ENCODE results near the gene ARHGAP24. TPM values are rescaled to one million over a fixed set of nuclear protein-coding genes. Genes with fewer than 3 reads are reported as not detected.

ARHGAP24 gene
- total RNA-seq, 1 donor from 2014 or later = 17.8 TPM

GRCh38 chr4:85696661-85697060, 221.7 kb downstream of the ARHGAP24 start:
- H3K36me3 Mint-ChIP-seq (ENCODE audit: insufficient read depth) = no peaks in the 10 kb centered on the region

GRCh38 chr4:85697854-85698253, 222.9 kb downstream of the ARHGAP24 start:
- no peaks in the 10 kb centered on the region for H3K4me1 Mint-ChIP-seq (ENCODE audit: low read depth)
- no peak for DNase-seq (ENCODE audit: low spot score, unreplicated experiment)
- no peak for TF ChIP-seq CTCF (IDR thresholded peaks at IDR 0.05; ENCODE audit: unreplicated experiment)
- H3K9me3 Mint-ChIP-seq (ENCODE audit: low read depth) = no peaks in the 10 kb centered on the region
- no peak overlapping the region for H3K27ac Mint-ChIP-seq
- no peaks in the 10 kb centered on the region for H3K27me3 Mint-ChIP-seq
- no peak overlapping the region for H3K4me3 Mint-ChIP-seq (ENCODE audit: low read depth)
- H3K36me3 Mint-ChIP-seq (ENCODE audit: insufficient read depth) = no peaks in the 10 kb centered on the region

More at GRCh38 chr4:85696661-85697060, 221.7 kb downstream of the ARHGAP24 start:
- no peak for TF ChIP-seq CTCF (IDR thresholded peaks at IDR 0.05; ENCODE audit: unreplicated experiment)
- Mint-ChIP-seq H3K4me1 (ENCODE audit: low read depth) (no peaks in the 10 kb centered on the region), H3K27me3 (no peaks in the 10 kb centered on the region), H3K4me3 (ENCODE audit: low read depth) (no peak overlapping the region), H3K9me3 (ENCODE audit: low read depth) (no peaks in the 10 kb centered on the region), H3K27ac (no peak overlapping the region)
- no peak for DNase-seq (ENCODE audit: low spot score, unreplicated experiment)

- DNase-seq (ENCODE audit: low spot score, unreplicated experiment) = no peak
- Mint-ChIP-seq H3K4me1 (ENCODE audit: low read depth) (no peaks in the 10 kb centered on the region), H3K9me3 (ENCODE audit: low read depth) (no peaks in the 10 kb centered on the region), H3K27me3 (no peaks in the 10 kb centered on the region), H3K27ac (no peak overlapping the region), H3K4me3 (ENCODE audit: low read depth) (no peak overlapping the region), H3K36me3 (ENCODE audit: insufficient read depth) (no peaks in the 10 kb centered on the region)
- TF ChIP-seq CTCF (IDR thresholded peaks at IDR 0.05; ENCODE audit: unreplicated experiment) = no peak
These were observed 225.4 kb downstream of the ARHGAP24 start for GRCh38 chr4:85700362-85700761.

GRCh38 chr4:85701861-85702321, 226.9 kb downstream of the ARHGAP24 start:
- H3K4me3 Mint-ChIP-seq (ENCODE audit: low read depth) = no peak overlapping the region
- H3K9me3 Mint-ChIP-seq (ENCODE audit: low read depth) = no peaks in the 10 kb centered on the region
- no peak for TF ChIP-seq CTCF (IDR thresholded peaks at IDR 0.05; ENCODE audit: unreplicated experiment)
- no peak overlapping the region for H3K27ac Mint-ChIP-seq
- H3K4me1 Mint-ChIP-seq (ENCODE audit: low read depth) = no peaks in the 10 kb centered on the region
- no peak for DNase-seq (ENCODE audit: low spot score, unreplicated experiment)
- H3K27me3 Mint-ChIP-seq = no peaks in the 10 kb centered on the region
- H3K36me3 Mint-ChIP-seq (ENCODE audit: insufficient read depth) = no peaks in the 10 kb centered on the region

GRCh38 chr4:85703096-85703495, 228.1 kb downstream of the ARHGAP24 start:
- Mint-ChIP-seq H3K9me3 (ENCODE audit: low read depth) (no peaks in the 10 kb centered on the region), H3K36me3 (ENCODE audit: insufficient read depth) (no peaks in the 10 kb centered on the region), H3K4me1 (ENCODE audit: low read depth) (no peaks in the 10 kb centered on the region), H3K27ac (no peak overlapping the region), H3K4me3 (ENCODE audit: low read depth) (no peak overlapping the region), H3K27me3 (no peaks in the 10 kb centered on the region)
- TF ChIP-seq CTCF (IDR thresholded peaks at IDR 0.05; ENCODE audit: unreplicated experiment) = no peak
- DNase-seq (ENCODE audit: low spot score, unreplicated experiment) = no peak

Data from progenitor cell of endocrine pancreas (in vitro differentiated cells).